SK-N-MC (cell line): Measurements from ENCODE around the gene PAX9.

ENCODE experiments used
- DNase-seq: peaks from one replicate; pipeline ENCODE4 v3.0.0-alpha.2; 2011; ENCODE audit warnings: low read depth, low spot score
- H3K27ac ChIP-seq: fragments of 200-600 bp; sonication (generic); 2 replicates; pipeline ENCODE4 v1.5.1; 2016; ENCODE audit warnings: mixed run types
- H3K36me3 ChIP-seq: fragments of 200-600 bp; sonication (generic); 2 replicates; pipeline ENCODE4 v1.6.1; 2017; ENCODE audit warnings: antibody characterized with exemption, low read length, mixed read lengths; ENCODE audit not compliant: insufficient read depth
- H3K4me3 ChIP-seq: fragments of 200-600 bp; sonication (generic); 2 replicates; pipeline ENCODE4 v1.5.1; 2016
- H3K9ac ChIP-seq: fragments of 200-600 bp; sonication (generic); 2 replicates; pipeline ENCODE4 v1.8.0; 2017; ENCODE audit warnings: mixed run types, mixed read lengths; ENCODE audit not compliant: insufficient read length
- H3K9me3 ChIP-seq: fragments of 200-600 bp; sonication (generic); 2 replicates; pipeline ENCODE4 v1.6.1; 2017; ENCODE audit warnings: low read depth, mild to moderate bottlenecking, antibody characterized with exemption, low read length, moderate library complexity, mixed read lengths
- EZH2 ChIP-seq: fragments of 200-600 bp; sonication (generic); IDR thresholded peaks from one replicate; pipeline ENCODE4 v1.6.1; 2017; ENCODE audit warnings: antibody characterized with exemption
- FOXP2 ChIP-seq: optimal IDR thresholded peaks from 2 replicates; pipeline ENCODE3; 2011; ENCODE audit warnings: mild to moderate bottlenecking, moderate library complexity; ENCODE audit not compliant: insufficient read depth; ENCODE audit errors: extremely low read length, control extremely low read depth
- POLR2AphosphoS5 ChIP-seq: IDR thresholded peaks from 2 replicates; pipeline ENCODE4 v1.6.1; 2012; ENCODE audit warnings: mild to moderate bottlenecking, low read depth, low read length, borderline replicate concordance

The PAX9 gene

GRCh38 chr14:36721877-36722276 lies 60.2 kb downstream of the PAX9 start:
- H3K36me3 ChIP-seq, result no peaks in the 10 kb centered on the region
- no peaks in the 10 kb centered on the region for H3K9me3 ChIP-seq
- TF ChIP-seq POLR2AphosphoS5 (no peak), EZH2 (no peak), FOXP2 (no peak)
- no peak overlapping the region for H3K9ac ChIP-seq
- no peak overlapping the region for H3K4me3 ChIP-seq
- H3K27ac ChIP-seq, result no peak overlapping the region
- DNase-seq, result no peak

- H3K9ac ChIP-seq, result no peak overlapping the region
These were observed 61.9 kb downstream of the PAX9 start for GRCh38 chr14:36723530-36723929.

GRCh38 chr14:36724162-36724561 lies 62.5 kb downstream of the PAX9 start:
- TF ChIP-seq FOXP2, result no peak
- TF ChIP-seq EZH2, result no peak
- TF ChIP-seq POLR2AphosphoS5, result no peak
- no peak for DNase-seq
- Histone ChIP-seq H3K9ac (no peak overlapping the region), H3K4me3 (no peak overlapping the region), H3K9me3 (no peaks in the 10 kb centered on the region), H3K36me3 (no peaks in the 10 kb centered on the region), H3K27ac (no peak overlapping the region)

More at GRCh38 chr14:36723530-36723929, 61.9 kb downstream of the PAX9 start:
- Histone ChIP-seq H3K27ac (no peak overlapping the region), H3K4me3 (no peak overlapping the region), H3K9me3 (no peaks in the 10 kb centered on the region), H3K36me3 (no peaks in the 10 kb centered on the region)
- DNase-seq, result no peak
- TF ChIP-seq EZH2 (no peak), POLR2AphosphoS5 (no peak), FOXP2 (no peak)

- TF ChIP-seq POLR2AphosphoS5 (no peak), FOXP2 (no peak)
- DNase-seq, result no peak
- Histone ChIP-seq H3K36me3 (no peaks in the 10 kb centered on the region), H3K4me3 (no peak overlapping the region), H3K27ac (no peak overlapping the region), H3K9ac (no peak overlapping the region), H3K9me3 (no peaks in the 10 kb centered on the region)
These were observed 64.5 kb downstream of the PAX9 start for GRCh38 chr14:36726128-36726527.
